BLaER1 treated with 17β-estradiol and CSF1 and Interleukin-3, amounts not matched to agents 10 nM and 100 nM (cell line): Measurements from ENCODE around the gene PKD1L1.

Source experiments
- H3K27ac ChIP-seq, 11 experiments: shearing (Covaris generic); formaldehyde crosslinking; 2 replicates each; pipeline ENCODE4 v1.8.1; 2022
- H3K27me3 ChIP-seq, 11 experiments: shearing (Covaris generic); formaldehyde crosslinking; 2 replicates each; pipeline ENCODE4 v1.8.1; 2022
- H3K36me3 ChIP-seq, 11 experiments: shearing (Covaris generic); formaldehyde crosslinking; 2 replicates each; pipeline ENCODE4 v1.8.1; 2022
- H3K4me1 ChIP-seq, 10 experiments: shearing (Covaris generic); formaldehyde crosslinking; 2 replicates each; pipeline ENCODE4 v1.8.1; 2022
- H3K4me2 ChIP-seq, 11 experiments: shearing (Covaris generic); formaldehyde crosslinking; 2 replicates each; pipeline ENCODE4 v1.8.1; 2022
- H3K4me3 ChIP-seq, 10 experiments: shearing (Covaris generic); formaldehyde crosslinking; 2 replicates each; pipeline ENCODE4 v1.8.1; 2022
- H3K9ac ChIP-seq, 11 experiments: shearing (Covaris generic); formaldehyde crosslinking; 2 replicates each; pipeline ENCODE4 v1.8.1; 2022
- H3K9me3 ChIP-seq, 11 experiments: shearing (Covaris generic); formaldehyde crosslinking; replicated peaks in 1 of 11; 2 replicates each; pipeline ENCODE4 v1.8.1; 2022
- H4K20me1 ChIP-seq, 11 experiments: shearing (Covaris generic); formaldehyde crosslinking; 2 replicates each; pipeline ENCODE4 v1.8.1; 2022
- Cebpa-rat ChIP-seq, 11 experiments: shearing (Covaris generic); IDR thresholded peaks; 2 replicates each; pipeline ENCODE4 v1.8.1; 2022

Gene PKD1L1

GRCh38 chr7:47738563-47739166 lies 209.6 kb downstream of the PKD1L1 start:
- Histone ChIP-seq H3K27me3 (no peaks in the 10 kb centered on the region), H3K27ac (no peak overlapping the region), H3K4me1 (peaks cover 0 to 55% (median 34%) of the 10 kb centered on the region in 10 experiments; a peak in 16 of 20 replicates), H3K36me3 (no peaks in the 10 kb centered on the region), H3K4me3 (no peak overlapping the region), H3K9me3 (no peaks in the 10 kb centered on the region), H3K9ac (no peak overlapping the region), H4K20me1 (no peaks in the 10 kb centered on the region), H3K4me2 (peak overlapping the region in 8 of 11 experiments; percentile 32 to 72 (median 66); a peak in 15 of 22 replicates)
- TF ChIP-seq Cebpa-rat (IDR thresholded peaks at IDR 0.05) = no peak

- no peak for TF ChIP-seq Cebpa-rat (IDR thresholded peaks at IDR 0.05)
- peaks cover 0 to 54% (median 34%) of the 10 kb centered on the region in 10 experiments; a peak in 16 of 20 replicates for H3K4me1 ChIP-seq
- no peak overlapping the region; a peak in 1 of 22 replicates for H3K4me2 ChIP-seq
- no peak overlapping the region for H3K27ac ChIP-seq
- H3K4me3 ChIP-seq = no peak overlapping the region
- H3K9me3 ChIP-seq = no peaks in the 10 kb centered on the region
- H3K27me3 ChIP-seq = no peaks in the 10 kb centered on the region
- H4K20me1 ChIP-seq = no peaks in the 10 kb centered on the region
- H3K9ac ChIP-seq = no peak overlapping the region
- no peaks in the 10 kb centered on the region for H3K36me3 ChIP-seq
Observed at GRCh38 chr7:47737601-47738000, 210.7 kb downstream of the PKD1L1 start.

GRCh38 chr7:47735431-47736345 lies 212.6 kb downstream of the PKD1L1 start:
- Histone ChIP-seq H3K4me2 (peak overlapping the region in 8 of 11 experiments; percentile 26 to 62 (median 52); a peak in 15 of 22 replicates), H3K4me3 (no peak overlapping the region), H3K9ac (no peak overlapping the region), H3K27me3 (no peaks in the 10 kb centered on the region), H3K4me1 (peaks cover 0 to 48% (median 33%) of the 10 kb centered on the region in 10 experiments; a peak in 16 of 20 replicates), H3K9me3 (no peaks in the 10 kb centered on the region), H3K27ac (no peak overlapping the region), H4K20me1 (no peaks in the 10 kb centered on the region), H3K36me3 (no peaks in the 10 kb centered on the region)
- TF ChIP-seq Cebpa-rat (IDR thresholded peaks at IDR 0.05) = no peak

- Histone ChIP-seq H3K27ac (no peak overlapping the region), H3K4me3 (no peak overlapping the region), H4K20me1 (no peaks in the 10 kb centered on the region), H3K4me1 (peaks cover 0 to 40% (median 25%) of the 10 kb centered on the region in 10 experiments; a peak in 16 of 20 replicates), H3K9ac (no peak overlapping the region), H3K4me2 (peak overlapping the region in 4 of 11 experiments; percentile 27 to 53 (median 50); a peak in 2 of 22 replicates), H3K9me3 (no peaks in the 10 kb centered on the region), H3K27me3 (no peaks in the 10 kb centered on the region), H3K36me3 (no peaks in the 10 kb centered on the region)
- no peak for TF ChIP-seq Cebpa-rat (IDR thresholded peaks at IDR 0.05)
Observed at GRCh38 chr7:47734949-47735291, 213.3 kb downstream of the PKD1L1 start.

- H3K27ac ChIP-seq = no peak overlapping the region
- H3K36me3 ChIP-seq = no peaks in the 10 kb centered on the region
- no peak overlapping the region for H3K4me3 ChIP-seq
- H3K9ac ChIP-seq = no peak overlapping the region
- H3K9me3 ChIP-seq = no peaks in the 10 kb centered on the region
- H3K27me3 ChIP-seq = no peaks in the 10 kb centered on the region
- TF ChIP-seq Cebpa-rat (IDR thresholded peaks at IDR 0.05) = no peak
- peaks cover 0 to 35% (median 20%) of the 10 kb centered on the region in 10 experiments; a peak in 15 of 20 replicates for H3K4me1 ChIP-seq
- H3K4me2 ChIP-seq = peak overlapping the region in 4 of 11 experiments; percentile 0 to 53 (median 14); a peak in 2 of 22 replicates
- H4K20me1 ChIP-seq = no peaks in the 10 kb centered on the region
Observed at GRCh38 chr7:47734287-47734948, 213.8 kb downstream of the PKD1L1 start.

GRCh38 chr7:47730142-47730541 lies 218.1 kb downstream of the PKD1L1 start:
- Histone ChIP-seq H3K36me3 (no peaks in the 10 kb centered on the region), H3K4me2 (no peak overlapping the region), H3K27me3 (no peaks in the 10 kb centered on the region), H3K27ac (no peak overlapping the region), H3K9ac (no peak overlapping the region), H4K20me1 (no peaks in the 10 kb centered on the region), H3K4me3 (no peak overlapping the region), H3K4me1 (peaks cover 4 to 26% (median 16%) of the 10 kb centered on the region in 10 experiments; a peak in 18 of 20 replicates), H3K9me3 (no peaks in the 10 kb centered on the region)
- TF ChIP-seq Cebpa-rat (IDR thresholded peaks at IDR 0.05) = no peak

GRCh38 chr7:47726047-47726726 lies 222.1 kb downstream of the PKD1L1 start:
- Histone ChIP-seq H4K20me1 (no peaks in the 10 kb centered on the region), H3K4me2 (peak overlapping the region; percentile 19 to 91 (median 73); a peak in 19 of 22 replicates), H3K4me3 (no peak overlapping the region), H3K4me1 (peaks cover 12 to 35% (median 26%) of the 10 kb centered on the region in 10 experiments; a peak in 18 of 20 replicates), H3K9ac (no peak overlapping the region), H3K27ac (no peak overlapping the region), H3K36me3 (no peaks in the 10 kb centered on the region), H3K27me3 (no peaks in the 10 kb centered on the region), H3K9me3 (no peaks in the 10 kb centered on the region)
- TF ChIP-seq Cebpa-rat (IDR thresholded peaks at IDR 0.05) = no peak

- Histone ChIP-seq H3K4me3 (0 out of 20 replicates have a peak overlapping the region, but pooled peaks of 1 of the 10 experiments have one; percentile 4), H4K20me1 (no peaks in the 10 kb centered on the region), H3K9me3 (no peaks in the 10 kb centered on the region), H3K4me2 (peak overlapping the region; percentile 12 to 91 (median 73)), H3K27me3 (no peaks in the 10 kb centered on the region), H3K4me1 (peaks cover 12 to 35% (median 26%) of the 10 kb centered on the region in 10 experiments; a peak in 18 of 20 replicates), H3K36me3 (no peaks in the 10 kb centered on the region), H3K27ac (peak overlapping the region in 6 of 11 experiments; percentile 2 to 57 (median 46); a peak in 7 of 22 replicates), H3K9ac (peak overlapping the region in 2 of 11 experiments; percentile 37 to 39; a peak in 2 of 22 replicates)
- no peak for TF ChIP-seq Cebpa-rat (IDR thresholded peaks at IDR 0.05)
Observed at GRCh38 chr7:47725031-47725780, 223.1 kb downstream of the PKD1L1 start.
